ENCODE measurements around the gene GPRC5D.

DNA sequence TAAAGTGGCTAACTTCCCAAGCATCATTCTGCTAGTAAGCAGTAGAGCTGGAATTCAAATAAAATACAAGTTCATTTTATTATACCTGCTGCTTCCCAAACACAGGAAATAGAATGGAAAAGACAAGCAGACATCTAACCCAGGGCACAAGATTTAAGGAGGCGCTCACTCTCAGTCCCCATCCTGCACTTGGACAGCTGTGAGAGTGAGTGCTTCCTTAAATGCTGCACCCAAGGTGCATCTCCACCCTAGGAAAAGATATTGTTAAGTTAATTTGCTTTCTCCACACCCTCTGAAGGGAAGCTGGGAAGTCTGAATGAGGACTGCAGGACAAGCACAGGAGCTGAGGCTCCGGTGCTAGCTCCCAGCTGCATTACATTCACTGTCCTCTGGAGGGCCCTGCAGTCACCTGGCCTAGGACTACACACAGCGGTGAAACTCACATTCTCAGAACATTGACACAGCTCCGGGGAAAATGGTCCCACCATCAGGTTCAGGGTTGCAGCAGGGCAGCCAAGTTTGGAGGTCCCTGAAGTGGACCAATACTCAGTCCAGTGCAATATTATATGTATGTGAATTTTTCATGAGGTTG is 33.9 kb upstream of the GPRC5D start:
- TF ChIP-seq, protein P1, sequence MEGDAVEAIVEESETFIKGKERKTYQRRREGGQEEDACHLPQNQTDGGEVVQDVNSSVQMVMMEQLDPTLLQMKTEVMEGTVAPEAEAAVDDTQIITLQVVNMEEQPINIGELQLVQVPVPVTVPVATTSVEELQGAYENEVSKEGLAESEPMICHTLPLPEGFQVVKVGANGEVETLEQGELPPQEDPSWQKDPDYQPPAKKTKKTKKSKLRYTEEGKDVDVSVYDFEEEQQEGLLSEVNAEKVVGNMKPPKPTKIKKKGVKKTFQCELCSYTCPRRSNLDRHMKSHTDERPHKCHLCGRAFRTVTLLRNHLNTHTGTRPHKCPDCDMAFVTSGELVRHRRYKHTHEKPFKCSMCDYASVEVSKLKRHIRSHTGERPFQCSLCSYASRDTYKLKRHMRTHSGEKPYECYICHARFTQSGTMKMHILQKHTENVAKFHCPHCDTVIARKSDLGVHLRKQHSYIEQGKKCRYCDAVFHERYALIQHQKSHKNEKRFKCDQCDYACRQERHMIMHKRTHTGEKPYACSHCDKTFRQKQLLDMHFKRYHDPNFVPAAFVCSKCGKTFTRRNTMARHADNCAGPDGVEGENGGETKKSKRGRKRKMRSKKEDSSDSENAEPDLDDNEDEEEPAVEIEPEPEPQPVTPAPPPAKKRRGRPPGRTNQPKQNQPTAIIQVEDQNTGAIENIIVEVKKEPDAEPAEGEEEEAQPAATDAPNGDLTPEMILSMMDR (conservative IDR thresholded peaks at IDR 0.05; ENCODE audit: low read length) = peak; percentile 74
- no peak for TF ChIP-seq EZH2phosphoT487 (IDR thresholded peaks at IDR 0.05; ENCODE audit: borderline replicate concordance)

Data from Loucy (cell line).